GM23248 (cell line): ENCODE measurements around the gene UCK2.

Source experiments
- EZH2 ChIP-seq: fragments of 200-600 bp; sonication (generic); IDR thresholded peaks from 2 replicates; pipeline ENCODE4 v1.6.1; 2018; ENCODE audit warnings: antibody characterized with exemption, mild to moderate bottlenecking; ENCODE audit not compliant: insufficient read depth, poor library complexity, severe bottlenecking
- EZH2phosphoT487 ChIP-seq: fragments of 200-600 bp; sonication (generic); IDR thresholded peaks from 2 replicates; pipeline ENCODE4 v1.6.1; 2018; ENCODE audit warnings: antibody characterized with exemption, moderate library complexity, mild to moderate bottlenecking, low read depth; ENCODE audit not compliant: insufficient read depth

DNA sequence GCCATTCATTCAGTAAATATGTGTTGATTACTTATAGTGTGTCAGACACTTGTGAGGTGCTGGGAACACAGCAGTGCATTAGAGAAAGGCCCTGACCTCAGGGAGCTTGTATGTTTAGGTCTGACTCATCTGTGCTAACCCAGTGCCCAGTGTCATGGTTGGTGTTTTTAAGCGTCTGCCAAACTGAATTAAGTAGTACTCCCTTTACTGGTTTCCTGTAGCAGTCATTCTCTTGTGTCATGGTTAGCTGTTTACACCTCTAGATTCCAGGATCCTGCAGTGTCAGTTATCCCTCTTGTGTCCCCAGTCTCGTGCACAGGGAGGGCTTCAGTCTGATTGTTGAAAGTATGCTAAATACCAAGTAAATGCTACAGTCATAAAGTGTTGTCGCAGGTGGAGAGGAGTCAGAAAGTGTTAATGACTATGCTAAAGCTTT is 14.2 kb downstream of the UCK2 start:
- no peak for TF ChIP-seq EZH2
- TF ChIP-seq EZH2phosphoT487 = no peak
